GM19240 (cell line): ENCODE results near the gene OR2T5.
"Not testable (repeated sequence)": the region's sequence is repeated elsewhere in the genome, so short reads cannot be mapped to it uniquely, and the experiment has no call there.

Source experiments
- DNase-seq: peaks from one replicate; pipeline ENCODE4 v3.0.0; 2011; ENCODE audit warnings: low spot score; ENCODE audit not compliant: insufficient read length

The OR2T5 gene

GRCh38 chr1:248500305-248501035, 12.1 kb downstream of the OR2T5 start:
- not testable (repeated sequence) for DNase-seq

GRCh38 chr1:248507773-248508172, 19.4 kb downstream of the OR2T5 start, which contains the start of gene OR2G6:
Gene OR2G6 (plus strand): TSS chr1:248508073. CDS start chr1:248521647, 13,574 bp downstream.
- DNase-seq = not testable (repeated sequence)

- not testable (repeated sequence) for DNase-seq
Measured at GRCh38 chr1:248510217-248510616, 21.8 kb downstream of the OR2T5 start.

- DNase-seq = no peak
Measured at GRCh38 chr1:248521856-248522255, 33.5 kb downstream of the OR2T5 start.

GRCh38 chr1:248537449-248537848, 49.1 kb downstream of the OR2T5 start:
- DNase-seq = not testable (repeated sequence)
